OCI-LY1 (cell line): ENCODE results near the gene MAPK8IP3.

Source experiments
- EZH2 ChIP-seq: fragments of 200-600 bp; sonication (generic), shearing (Covaris generic); IDR thresholded peaks from 2 replicates; pipeline ENCODE4 v1.8.0; 2017; ENCODE audit warnings: borderline replicate concordance, mixed run types, mild to moderate bottlenecking, antibody characterized with exemption, low read length, moderate library complexity, mixed read lengths
- TF ChIP-seq, protein P1 (sequence below): fragments of 200-600 bp; sonication (generic), shearing (Covaris generic); IDR thresholded peaks from 2 replicates; pipeline ENCODE4 v1.5.1; 2017; ENCODE audit warnings: mild to moderate bottlenecking, antibody characterized with exemption, low read length, moderate library complexity, mixed read lengths

DNA sequence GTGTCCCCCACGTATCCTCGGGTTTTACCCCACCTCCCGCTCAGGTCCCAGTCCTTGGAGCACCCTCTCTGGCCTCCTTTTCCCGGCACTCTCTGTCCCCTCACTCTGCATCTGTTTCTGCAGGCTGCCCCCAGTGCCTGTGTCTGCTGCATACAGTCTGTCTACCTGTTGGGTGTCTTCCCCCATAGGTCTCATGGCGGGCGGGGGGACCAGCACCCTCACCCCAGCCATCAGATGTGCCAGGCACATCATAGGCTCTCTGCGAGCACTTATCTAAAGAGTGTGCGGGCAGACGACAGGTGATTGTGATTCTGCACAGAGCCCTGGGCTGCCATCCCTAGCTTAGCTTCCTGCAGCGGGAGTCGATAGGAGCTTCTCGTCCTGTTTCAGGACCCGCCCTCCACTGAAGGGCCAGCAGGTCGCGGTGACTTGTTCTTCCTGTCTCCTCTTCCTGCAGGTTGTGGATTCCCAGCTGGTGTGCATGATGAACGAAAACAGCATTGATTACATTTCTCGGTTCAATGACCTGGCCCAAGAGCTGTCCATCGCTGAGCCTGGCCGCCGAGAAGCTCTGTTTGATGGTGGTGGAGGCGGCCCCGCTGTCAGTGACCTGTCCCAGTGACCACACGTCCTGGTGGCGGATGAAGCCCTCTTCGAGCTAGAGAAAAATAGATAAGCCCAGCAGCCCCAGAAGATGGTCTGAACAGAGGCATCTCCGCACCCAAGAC lies 32.4 kb upstream of the MAPK8IP3 start:
- TF ChIP-seq, protein P1, sequence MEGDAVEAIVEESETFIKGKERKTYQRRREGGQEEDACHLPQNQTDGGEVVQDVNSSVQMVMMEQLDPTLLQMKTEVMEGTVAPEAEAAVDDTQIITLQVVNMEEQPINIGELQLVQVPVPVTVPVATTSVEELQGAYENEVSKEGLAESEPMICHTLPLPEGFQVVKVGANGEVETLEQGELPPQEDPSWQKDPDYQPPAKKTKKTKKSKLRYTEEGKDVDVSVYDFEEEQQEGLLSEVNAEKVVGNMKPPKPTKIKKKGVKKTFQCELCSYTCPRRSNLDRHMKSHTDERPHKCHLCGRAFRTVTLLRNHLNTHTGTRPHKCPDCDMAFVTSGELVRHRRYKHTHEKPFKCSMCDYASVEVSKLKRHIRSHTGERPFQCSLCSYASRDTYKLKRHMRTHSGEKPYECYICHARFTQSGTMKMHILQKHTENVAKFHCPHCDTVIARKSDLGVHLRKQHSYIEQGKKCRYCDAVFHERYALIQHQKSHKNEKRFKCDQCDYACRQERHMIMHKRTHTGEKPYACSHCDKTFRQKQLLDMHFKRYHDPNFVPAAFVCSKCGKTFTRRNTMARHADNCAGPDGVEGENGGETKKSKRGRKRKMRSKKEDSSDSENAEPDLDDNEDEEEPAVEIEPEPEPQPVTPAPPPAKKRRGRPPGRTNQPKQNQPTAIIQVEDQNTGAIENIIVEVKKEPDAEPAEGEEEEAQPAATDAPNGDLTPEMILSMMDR, result no peak
- no peak for TF ChIP-seq EZH2
